GM21447 (cell line): Measurements from ENCODE around the gene PLS1.

Experiments used
- ATAC-seq: cut with Tn5 transposase; IDR thresholded peaks from one replicate; pipeline ENCODE4 v1.9.1; 2021; ENCODE audit not compliant: unreplicated experiment

The PLS1 gene

GRCh38 chr3:142754494-142754893 lies 158.3 kb downstream of the PLS1 start:
- no peak for ATAC-seq
